NCI-H1105 treated with DMSO at 0.1 percent for 48 hours (cell line): ENCODE results near the gene BCAS1.
A peak's percentile ranks its signal among the peaks of the same experiment; 100 is the strongest.
"Not testable (repeated sequence)": the region's sequence is repeated elsewhere in the genome, so short reads cannot be mapped to it uniquely, and the experiment has no call there.

ENCODE experiments used
- DNase-seq: peaks from one replicate; lab custom pipeline; 2025; lab: John Stamatoyannopoulos, UW

Gene BCAS1

DNA sequence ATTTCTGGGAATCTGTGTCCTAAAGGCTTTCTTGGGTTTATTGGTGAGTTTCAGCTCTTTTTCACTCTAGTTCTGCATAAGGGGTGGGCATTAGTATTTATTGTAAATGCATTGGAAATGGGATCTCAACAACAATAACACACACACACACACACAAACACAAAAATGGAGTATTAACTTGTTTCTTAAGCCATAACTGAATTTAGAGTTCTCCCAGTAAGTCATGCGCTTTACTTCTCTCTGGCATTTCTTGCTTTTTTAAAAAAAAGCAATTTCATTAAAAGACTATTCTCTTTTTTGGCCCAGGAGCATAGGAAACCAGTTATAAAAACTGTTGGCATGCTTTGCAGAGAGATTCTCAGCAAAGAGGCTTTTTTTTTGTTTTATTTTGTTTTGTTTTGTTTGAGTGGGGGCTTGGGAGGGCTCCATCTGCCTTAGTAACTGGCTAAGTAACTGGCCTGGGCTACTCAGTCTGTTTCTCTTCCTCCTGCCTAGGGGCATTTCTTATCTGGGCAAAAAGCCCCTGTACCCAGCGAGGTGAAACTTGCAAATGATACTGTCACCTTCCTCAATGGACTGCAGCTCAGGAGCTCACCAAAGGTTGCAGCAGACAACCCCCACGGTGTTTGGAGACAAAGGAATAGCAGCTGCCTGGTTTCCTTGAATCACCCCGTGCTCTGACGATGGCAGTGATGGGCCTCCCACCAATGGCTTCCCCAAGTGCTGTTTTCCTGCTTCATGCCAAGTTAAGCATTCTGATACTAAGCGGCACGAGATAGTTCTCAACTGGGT, 128.5 kb downstream of the BCAS1 start:
- DNase-seq, result no peak

DNA sequence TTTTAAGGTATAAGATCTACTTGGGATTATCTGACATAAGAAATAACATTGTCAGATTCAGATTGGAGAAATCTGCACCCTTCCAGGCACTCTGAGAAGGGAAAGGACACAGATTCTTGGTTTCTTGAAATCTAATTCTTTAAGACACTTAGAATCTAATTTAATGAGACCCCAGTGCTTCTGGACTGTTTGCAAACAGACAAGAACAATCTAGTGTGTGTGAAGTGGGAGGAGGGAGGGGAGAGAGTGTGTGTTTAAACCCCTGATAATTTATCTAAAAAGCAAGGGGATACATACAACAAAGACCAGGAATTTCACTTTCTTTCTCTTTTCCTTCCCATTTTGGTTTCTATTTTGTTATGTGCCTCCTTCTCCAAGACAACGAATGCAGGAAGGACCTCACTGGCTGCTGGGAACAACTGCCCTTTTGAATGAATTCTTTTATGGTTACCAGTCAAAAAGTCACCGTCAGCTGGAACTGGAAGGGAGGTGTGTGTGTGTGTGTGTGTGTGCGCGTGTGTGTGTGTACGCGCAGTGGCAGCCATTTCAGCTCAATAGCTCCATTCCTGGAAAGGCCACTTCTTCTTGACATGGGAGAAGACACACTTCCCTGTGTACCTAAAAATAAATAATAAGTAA, 129.4 kb downstream of the BCAS1 start:
- DNase-seq, result no peak

DNA sequence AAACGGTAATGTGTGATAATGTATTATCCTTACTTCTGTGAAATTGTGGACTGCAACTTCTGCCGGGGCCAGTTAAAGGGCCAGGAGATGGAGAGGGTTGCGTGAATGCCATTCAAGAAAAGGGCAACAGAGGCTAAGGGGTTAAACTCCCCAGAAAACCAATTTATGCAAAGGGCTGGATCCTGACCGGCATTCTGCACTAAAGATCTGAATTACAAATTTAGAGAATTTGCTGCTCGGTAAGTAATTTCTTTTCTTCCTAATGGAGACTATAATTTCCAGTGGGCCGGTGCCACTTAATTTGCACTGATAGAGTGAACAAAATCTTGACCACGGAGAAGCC, 130.1 kb downstream of the BCAS1 start:
- DNase-seq, result no peak

DNA sequence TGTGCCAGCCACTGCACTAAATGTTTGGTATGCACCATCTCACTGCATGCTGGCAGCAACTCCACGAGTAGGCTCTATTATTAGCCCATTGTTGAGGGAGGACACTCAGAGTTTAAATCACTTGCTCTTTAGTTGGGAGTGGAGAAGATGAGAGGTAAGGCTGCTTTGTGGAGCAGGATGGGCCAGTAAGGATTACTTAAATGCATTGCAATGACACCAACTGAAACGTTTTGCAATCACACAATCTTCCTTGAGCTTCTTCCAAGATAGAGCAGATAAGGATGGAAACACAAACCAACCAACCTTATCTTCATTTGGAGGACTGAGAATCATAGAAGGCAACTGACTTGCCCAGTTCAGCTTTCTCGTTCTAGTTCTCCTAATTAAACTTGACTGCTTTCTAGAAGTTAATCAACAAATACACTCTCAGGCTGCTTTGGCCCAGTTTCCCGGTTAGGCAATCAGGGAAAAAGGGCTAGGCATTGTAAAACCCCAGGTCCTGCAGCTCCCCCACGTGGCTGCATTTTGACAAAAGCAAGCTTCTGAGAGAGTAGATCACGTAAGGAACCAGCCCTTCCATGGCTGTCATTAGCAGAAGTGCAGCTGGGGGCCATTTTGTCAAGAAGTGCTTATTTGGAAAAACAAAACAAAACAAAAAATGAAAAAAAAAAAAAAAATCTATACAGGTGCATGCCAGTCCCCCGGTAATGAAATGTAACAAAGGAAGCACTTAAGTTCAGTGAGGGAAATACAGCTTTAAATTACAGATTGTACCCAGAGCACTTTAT, 130.6 kb downstream of the BCAS1 start:
- DNase-seq, result peak; percentile 90

DNA sequence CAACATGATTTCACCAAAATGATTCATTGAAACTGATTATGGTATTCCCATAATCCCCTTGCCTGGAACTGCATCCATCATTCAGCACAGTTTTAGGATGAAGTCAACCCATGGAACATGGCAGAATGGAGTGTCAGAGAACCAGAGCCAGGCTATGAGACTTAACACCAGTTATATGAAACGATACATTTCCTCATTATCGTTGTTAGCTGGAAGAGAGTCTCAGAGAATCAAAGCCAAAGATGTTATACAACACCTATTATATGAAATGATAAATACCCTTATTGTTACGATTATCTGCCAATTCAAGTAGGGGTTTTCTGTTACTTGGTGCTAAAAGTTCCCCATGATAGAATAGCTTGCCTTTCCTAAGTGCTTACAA, 131.2 kb downstream of the BCAS1 start:
- no peak for DNase-seq

DNA sequence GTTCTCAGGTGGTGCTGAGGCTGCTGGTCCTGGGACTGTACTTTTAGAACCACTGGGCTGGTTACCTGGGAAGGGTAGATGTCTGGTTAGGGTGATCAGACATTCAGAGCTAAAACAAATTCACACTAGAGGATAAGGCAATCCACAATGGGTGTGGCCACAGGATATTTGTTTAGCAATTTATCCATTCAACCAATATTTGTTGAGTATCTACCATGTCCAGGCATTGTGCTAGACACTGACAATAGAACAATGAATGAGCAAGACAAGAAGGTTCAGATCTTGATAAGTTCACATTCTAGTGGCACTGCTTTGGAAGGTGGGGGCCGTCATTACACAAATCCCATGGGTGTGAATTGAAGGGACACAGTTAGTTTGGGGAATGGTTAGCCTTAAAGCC, 131.7 kb downstream of the BCAS1 start:
- no peak for DNase-seq

DNA sequence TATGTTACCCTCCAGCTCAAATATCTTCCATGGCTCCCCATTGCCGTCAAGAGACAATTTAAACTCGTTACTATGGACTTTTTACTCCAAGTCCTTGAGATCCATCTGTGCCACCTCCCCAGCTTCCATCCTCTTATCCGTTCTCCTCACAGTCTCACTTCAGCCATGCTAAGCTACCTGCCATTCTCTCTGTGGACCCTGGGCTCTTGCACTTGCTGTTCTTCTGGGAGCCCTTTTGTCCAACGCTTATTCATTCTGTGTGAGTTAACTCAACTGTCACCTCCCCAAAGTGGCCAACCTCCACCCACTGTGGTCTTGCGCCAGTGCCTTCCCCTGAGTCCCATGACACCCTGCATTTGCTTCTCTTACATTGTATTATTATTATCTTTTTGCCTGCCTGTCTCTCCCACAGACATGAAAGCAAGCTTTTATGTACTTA, 132.4 kb downstream of the BCAS1 start:
- DNase-seq, result no peak

- no peak for DNase-seq
Measured at GRCh38 chr20:53937339-53937741, 133.1 kb downstream of the BCAS1 start.

GRCh38 chr20:53935344-53936084, 134.9 kb downstream of the BCAS1 start:
- DNase-seq, result no peak

GRCh38 chr20:53934421-53935343, 135.7 kb downstream of the BCAS1 start:
- DNase-seq, result no peak

GRCh38 chr20:53933232-53933846, 137.1 kb downstream of the BCAS1 start:
- no peak for DNase-seq

GRCh38 chr20:53932655-53933192, 137.7 kb downstream of the BCAS1 start:
- DNase-seq, result not testable (repeated sequence)

- no peak for DNase-seq
Measured at GRCh38 chr20:53931597-53931996, 138.8 kb downstream of the BCAS1 start.

- DNase-seq, result no peak
Measured at GRCh38 chr20:53930651-53931504, 139.5 kb downstream of the BCAS1 start.

DNA sequence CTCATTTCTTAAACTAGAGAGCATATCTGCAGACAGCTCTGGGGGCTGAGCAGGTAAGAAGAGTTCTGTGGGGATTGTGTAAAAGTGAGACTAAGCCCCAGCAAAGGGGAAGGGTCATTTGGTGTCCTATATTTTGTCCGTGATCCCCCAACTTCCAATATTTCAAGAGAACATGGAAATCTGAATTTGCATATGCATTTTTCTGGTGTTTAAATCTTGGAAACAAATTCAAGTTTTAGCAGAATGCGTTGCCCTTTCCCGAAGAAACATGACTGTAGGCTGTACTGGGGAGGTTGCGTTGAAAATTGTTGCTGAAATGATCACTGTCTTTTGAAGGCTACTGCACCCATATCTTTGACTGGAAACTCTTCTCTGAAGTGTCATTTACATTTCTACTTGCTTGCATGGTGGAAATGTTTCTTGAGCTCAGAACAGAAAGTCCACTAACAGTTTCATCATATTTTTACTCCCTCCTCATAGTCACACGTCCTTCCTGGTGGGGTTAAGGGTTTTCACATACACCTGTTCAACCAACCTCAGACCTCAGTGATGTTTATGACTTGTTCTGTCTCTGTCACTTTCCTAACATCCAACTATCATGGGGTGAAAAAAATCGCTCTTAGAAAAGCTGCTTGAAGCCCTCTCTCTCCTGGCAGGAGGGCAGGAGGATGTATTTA, 140.3 kb downstream of the BCAS1 start:
- no peak for DNase-seq

GRCh38 chr20:53929399-53929798, 141.0 kb downstream of the BCAS1 start:
- DNase-seq, result no peak

DNA sequence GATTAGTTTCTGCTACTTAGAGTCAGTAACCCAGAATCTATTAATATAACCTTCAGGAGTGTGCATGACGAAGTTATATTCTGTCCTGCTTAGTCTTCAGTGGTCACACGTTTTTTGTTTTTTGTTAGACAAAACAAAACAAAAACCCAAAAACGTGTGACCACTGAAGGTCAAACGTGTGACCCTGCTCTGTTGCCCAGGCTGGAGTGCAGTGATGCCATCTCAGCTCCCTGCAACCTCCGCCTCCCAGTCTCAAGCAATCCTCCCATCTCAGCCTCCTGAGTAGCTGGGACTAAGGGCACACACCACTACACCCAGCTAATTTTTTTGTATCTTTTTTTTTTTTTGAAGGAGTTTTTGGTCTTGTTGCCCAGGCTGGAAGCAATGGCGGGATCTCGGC, 142.4 kb downstream of the BCAS1 start:
- DNase-seq, result no peak

DNA sequence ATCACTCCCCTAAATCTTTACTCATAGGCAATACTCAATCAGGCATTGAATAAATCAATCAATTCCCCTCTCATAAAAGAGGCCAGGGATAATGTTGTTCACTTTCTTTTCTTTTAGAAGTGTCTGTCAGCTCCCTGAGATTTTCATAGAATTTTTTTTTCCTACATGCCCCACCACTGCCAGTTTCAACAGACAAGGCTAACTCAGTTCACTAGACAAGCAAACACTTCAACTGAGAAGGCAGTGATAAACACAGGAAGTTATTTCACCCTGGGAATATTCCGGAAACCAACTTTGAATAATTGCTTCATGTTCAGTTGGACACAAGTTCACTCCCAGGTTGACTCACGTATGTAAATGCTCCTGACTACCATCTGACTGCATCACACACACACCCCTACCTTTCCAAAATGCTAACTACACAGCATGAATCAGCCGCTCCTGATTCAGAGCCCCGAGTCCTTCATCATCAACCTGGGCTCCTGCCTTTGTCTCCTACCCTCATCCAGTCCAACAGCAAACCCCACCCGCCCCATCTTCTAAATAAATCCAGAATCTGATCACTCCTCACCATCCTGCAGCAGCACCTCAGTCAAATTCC, 143.9 kb downstream of the BCAS1 start:
- no peak for DNase-seq
